Kidney tubule cell (primary cell): Measurements from ENCODE around the gene ACTR6.
"Not testable (repeated sequence)": the region's sequence is repeated elsewhere in the genome, so short reads cannot be mapped to it uniquely, and the experiment has no call there.

Source experiments
- DNase-seq: peaks from one replicate; pipeline ENCODE4 v3.0.0-alpha.2; 2018; ENCODE audit warnings: low spot score

ACTR6 gene

DNA sequence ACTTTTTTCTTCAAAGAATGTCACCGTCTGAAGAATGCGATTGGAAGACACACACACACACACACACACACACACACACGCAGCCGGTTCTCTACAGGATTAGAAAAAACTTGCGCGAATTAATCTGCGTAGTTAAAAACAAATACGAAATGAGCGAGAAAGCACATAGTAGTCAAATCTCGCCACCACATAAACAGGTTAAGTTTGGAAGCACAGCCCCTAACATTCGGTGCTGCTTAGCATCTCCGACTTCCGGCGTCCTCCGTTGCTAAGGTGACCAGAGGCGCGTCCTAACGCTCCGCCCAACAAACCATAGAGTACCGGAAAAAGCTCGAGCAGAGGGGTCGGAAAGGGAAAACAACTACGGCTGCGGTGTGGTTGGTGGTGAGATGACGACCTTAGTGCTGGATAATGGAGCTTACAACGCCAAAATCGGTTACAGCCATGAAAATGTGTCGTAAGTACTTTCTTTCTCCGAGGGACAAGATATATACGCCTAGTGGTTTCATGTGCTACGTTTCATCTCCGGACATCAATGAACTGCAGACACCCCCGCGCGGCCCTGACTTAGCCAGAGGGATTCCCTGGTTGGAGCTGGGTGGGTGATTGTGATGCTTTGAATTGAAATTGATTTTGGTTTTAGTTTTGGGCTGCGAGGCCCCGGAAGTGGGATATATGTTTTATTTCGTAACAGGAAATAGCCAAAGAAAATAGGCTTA, at the start of gene ACTR6:
TSS of gene ACTR6 (plus strand) at position 353 of the 719 bp plus-strand sequence. CDS start at position 390, 37 bp downstream.
- peak; percentile 96 for DNase-seq

GRCh38 chr12:100151769-100152168, 48.8 kb upstream of the ACTR6 start:
- no peak for DNase-seq

DNA sequence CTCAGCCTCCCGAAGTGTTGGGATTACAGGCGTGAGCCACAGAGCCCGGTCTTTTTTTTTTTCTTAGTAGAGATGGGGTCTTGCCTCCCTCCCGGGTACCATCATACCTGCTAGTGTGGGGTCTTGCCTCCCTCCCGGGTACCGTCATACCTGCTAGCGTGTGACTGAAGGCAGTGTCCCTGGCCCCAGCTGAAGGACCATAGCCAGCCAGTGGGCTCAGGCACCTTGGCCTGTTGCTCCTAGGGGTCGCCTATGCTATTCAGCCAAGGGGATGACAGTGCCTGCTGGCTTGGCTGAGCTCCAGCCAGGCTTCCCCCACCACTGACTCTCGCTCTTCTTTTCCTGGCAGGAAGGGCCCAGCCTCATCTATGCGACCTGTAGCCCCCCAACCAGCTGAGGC, 47.5 kb upstream of the ACTR6 start:
- DNase-seq = no peak

GRCh38 chr12:100154474-100155247, 46.0 kb upstream of the ACTR6 start:
- peak; percentile 75 for DNase-seq

- DNase-seq = no peak
These were observed 43.7 kb upstream of the ACTR6 start for GRCh38 chr12:100156731-100157426.

DNA sequence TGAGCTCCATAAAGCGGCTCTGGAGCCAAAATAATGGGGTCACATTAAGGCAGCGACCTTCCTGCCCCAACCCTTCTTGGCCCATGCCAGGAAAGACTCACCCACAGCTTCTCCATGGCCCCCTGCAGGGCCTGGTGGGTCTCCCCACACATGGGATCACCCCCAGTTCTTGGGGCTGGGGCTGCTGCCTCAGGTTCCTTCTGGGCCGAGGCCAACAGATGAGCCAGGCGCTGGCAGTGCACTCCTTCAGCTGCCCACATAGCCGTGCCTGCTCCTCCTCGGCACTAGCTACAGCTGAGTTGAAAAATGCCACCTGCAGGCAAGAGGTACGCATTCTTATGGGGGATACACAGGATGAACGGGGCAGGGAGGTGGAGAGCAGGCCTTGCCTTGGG, 43.2 kb upstream of the ACTR6 start:
- DNase-seq = no peak

- no peak for DNase-seq
These were observed 42.1 kb upstream of the ACTR6 start for GRCh38 chr12:100158535-100158934.

DNA sequence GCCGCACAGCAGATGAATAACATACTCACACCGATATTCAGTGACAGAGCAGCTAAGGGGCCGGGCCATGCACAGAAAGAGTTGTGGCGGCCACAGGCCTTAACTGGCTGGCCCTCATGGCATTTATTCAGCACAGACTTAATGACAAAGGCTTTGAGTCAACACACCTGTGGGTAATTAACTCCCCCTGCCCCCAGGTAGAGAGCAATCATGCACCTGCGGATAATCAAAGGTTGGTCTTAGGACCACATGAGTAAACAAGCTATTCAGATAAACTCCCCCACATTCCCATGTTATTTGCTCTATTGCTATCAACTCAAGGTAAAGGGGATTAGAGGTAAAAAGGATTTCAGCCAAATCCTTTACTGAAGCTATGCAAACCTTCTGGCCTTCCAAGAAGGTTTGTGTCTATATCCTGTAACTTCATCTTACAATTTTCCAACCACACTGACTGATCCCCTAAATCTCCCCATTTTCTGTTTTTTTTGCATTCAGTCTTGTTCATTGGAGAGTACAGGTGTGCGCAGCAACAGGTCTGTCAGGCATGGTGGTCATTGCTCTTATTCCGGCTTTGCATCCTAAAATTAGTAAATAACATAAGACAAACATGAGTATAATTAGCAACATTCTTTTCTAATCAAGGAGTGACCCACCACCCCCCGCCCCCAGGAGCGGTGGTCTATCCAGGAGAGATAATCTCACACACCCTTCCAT, 41.1 kb upstream of the ACTR6 start:
- DNase-seq = no peak

GRCh38 chr12:100163416-100164152, 37.0 kb upstream of the ACTR6 start:
- DNase-seq = peak; percentile 86

DNA sequence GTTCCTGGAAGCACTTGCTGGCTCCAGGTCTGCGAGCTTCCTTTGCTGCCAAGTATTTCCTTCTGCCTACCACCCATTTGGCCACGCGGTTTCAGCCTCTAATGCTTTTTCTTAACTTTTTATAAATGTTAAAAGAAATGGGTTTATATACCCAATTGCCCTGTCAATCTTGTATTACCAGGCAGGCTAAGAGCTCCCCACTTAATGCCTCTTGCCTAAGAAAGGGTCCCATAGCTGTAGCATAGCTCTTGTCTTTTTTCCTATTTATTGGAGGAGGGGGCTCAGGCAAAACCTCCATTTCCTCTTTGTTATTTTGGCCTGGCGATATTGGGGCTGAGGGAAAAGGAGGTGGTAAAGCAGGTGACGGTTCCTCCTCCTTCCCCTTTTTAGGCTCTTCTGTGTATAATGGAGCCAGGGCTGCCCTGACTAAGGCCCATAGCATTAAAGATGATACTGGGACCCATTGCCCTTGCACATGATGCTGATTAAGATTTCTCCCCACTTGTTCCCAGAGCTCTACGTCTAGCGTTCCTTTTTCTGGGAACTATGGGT, 36.4 kb upstream of the ACTR6 start:
- no peak for DNase-seq

DNA sequence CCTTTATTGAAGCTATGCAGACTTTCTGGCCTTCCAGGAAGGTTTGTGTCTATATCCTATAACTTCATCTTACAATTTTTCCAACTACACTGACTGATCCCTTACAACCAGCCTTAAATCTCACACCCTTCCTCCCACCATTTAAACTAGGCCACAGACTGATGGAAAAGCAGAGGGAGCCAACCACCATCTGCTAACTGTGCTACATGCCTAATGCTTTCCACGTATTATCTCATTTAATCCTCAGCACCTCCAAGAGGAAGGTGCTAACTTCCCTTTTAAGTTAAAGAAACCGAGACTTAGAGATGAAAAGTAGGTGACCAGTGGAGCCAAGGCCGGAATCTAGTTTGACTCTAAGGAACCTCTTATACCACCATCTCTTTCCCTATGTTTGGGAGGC, 35.3 kb upstream of the ACTR6 start:
- DNase-seq = no peak

DNA sequence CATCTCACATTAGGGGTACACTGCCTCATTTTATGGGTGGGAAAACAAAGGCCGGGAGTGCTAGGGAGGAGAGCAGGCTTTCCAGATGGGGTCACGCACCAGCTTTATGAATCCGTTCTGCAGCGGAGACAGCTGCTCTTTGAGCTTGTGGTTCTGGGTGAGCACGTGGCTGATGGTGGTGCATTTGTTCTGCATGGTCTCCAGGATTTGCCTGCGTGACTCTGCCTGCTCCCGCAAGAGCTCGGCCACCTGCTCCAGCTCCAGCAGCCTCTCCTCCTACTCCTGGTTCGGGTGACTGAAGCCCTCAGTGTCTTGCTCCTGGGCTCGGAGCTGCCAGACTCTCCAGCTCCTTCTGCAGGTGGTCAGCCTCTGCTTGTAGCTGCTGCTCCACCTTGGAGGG, 34.4 kb upstream of the ACTR6 start:
- DNase-seq = no peak

GRCh38 chr12:100168562-100168961, 32.1 kb upstream of the ACTR6 start:
- DNase-seq = no peak

- no peak for DNase-seq
These were observed 31.3 kb upstream of the ACTR6 start for GRCh38 chr12:100169345-100169744.

- DNase-seq = no peak
These were observed 30.2 kb upstream of the ACTR6 start for GRCh38 chr12:100170313-100170858.

- DNase-seq = no peak
These were observed 29.4 kb upstream of the ACTR6 start for GRCh38 chr12:100171248-100171647.

DNA sequence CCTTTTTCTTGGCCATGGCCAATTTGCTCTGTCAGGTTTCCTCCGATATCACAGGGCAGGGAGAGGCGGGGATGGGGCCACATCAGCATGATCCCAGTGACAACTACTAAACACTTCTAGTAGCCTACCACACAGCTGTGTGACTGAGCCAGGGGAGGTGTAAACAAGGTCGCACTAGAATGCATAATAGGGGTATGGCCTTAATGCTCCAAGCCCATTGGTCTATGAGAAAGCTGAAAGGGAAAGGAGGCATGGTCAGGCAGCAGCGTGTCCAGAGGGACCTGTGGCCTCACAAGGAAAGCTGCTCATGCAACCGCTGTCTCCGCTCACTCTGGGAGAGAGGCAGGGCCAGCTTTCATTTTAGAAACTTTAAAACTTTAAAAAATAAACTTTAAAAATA, 27.5 kb upstream of the ACTR6 start:
- DNase-seq = no peak

GRCh38 chr12:100174495-100174894, 26.1 kb upstream of the ACTR6 start:
- no peak for DNase-seq

DNA sequence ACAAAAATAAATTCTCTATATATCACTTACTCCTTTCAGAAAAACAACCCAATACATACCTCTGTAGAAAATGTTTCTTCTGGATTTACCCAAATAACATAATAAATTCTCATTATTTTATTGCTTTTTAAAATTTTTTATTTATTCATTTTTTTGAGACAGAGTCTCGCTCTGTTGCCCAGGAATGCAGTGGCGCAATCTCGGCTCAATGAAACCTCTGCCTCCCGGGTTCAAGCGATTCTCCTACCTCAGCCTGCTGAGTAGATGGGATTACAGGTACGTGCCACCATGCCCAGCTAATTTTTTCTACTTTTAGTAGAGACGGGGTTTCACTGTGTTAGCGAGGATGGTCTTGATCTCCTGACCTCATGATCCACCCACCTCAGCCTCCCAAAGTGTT, 24.1 kb upstream of the ACTR6 start:
- DNase-seq = not testable (repeated sequence)

GRCh38 chr12:100179252-100179651, 21.4 kb upstream of the ACTR6 start:
- no peak for DNase-seq

DNA sequence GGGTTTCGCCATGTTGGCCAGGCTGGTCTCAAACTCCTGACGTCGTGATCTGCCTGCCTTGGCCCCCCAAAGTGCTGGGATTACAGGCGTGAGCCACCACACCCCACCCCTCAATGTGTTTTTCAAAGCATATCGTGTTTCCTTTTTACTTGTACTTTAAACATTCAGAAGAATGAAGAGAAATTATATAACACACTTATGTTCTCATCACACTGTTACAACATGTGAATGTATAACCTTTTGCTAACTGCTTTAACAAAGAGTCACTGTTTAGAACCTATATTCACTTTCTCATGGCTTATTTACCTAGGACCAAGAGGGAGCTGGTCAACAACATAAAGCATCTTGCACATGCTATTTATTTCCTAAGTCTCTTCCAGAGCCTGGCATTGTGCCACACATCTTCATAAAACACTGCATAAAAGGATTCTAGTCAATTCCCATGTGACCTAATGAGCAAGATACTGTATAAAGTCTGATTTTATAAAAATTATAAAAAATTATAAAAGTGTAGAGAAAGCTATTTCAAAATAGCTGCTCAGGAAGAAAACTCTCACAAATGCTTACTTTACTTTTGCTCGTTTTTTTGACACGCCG, 16.0 kb upstream of the ACTR6 start:
- DNase-seq = no peak
